Inflammatory macrophage treated with lipopolysaccharide for 4 hours (primary cell): ENCODE measurements around the gene MACROH2A2.
A peak's percentile ranks its signal among the peaks of the same experiment; 100 is the strongest.
"Not testable (repeated sequence)": the region's sequence is repeated elsewhere in the genome, so short reads cannot be mapped to it uniquely, and the experiment has no call there.

Experiments
- DNase-seq: peaks from one replicate; pipeline ENCODE4 v3.0.0-alpha.2; 2020

Gene MACROH2A2

GRCh38 chr10:70106958-70107791 is 54.5 kb downstream of the MACROH2A2 start:
- DNase-seq = no peak

GRCh38 chr10:70109064-70109729 is 56.6 kb downstream of the MACROH2A2 start:
- no peak for DNase-seq

- DNase-seq = no peak
These were observed 58.9 kb downstream of the MACROH2A2 start for GRCh38 chr10:70111496-70111895.

- peak; percentile 77 for DNase-seq
These were observed 59.4 kb downstream of the MACROH2A2 start for GRCh38 chr10:70112071-70112470.

- no peak for DNase-seq
These were observed 62.3 kb downstream of the MACROH2A2 start for GRCh38 chr10:70114902-70115301.

- DNase-seq = peak; percentile 28
These were observed 63.5 kb downstream of the MACROH2A2 start for GRCh38 chr10:70115948-70116682.

GRCh38 chr10:70117646-70118045 is 65.0 kb downstream of the MACROH2A2 start:
- DNase-seq = no peak

GRCh38 chr10:70118196-70118595 is 65.5 kb downstream of the MACROH2A2 start:
- DNase-seq = no peak

GRCh38 chr10:70119197-70119596 is 66.6 kb downstream of the MACROH2A2 start:
- DNase-seq = no peak

GRCh38 chr10:70119623-70120022 is 67.0 kb downstream of the MACROH2A2 start:
- DNase-seq = no peak

GRCh38 chr10:70120417-70120816 is 67.8 kb downstream of the MACROH2A2 start:
- no peak for DNase-seq

- DNase-seq = no peak
These were observed 68.8 kb downstream of the MACROH2A2 start for GRCh38 chr10:70121281-70121949.

GRCh38 chr10:70122742-70123141 is 70.1 kb downstream of the MACROH2A2 start:
- DNase-seq = no peak

GRCh38 chr10:70123166-70123565 is 70.5 kb downstream of the MACROH2A2 start:
- not testable (repeated sequence) for DNase-seq

- DNase-seq = no peak
These were observed 71.2 kb downstream of the MACROH2A2 start for GRCh38 chr10:70123817-70124216.

GRCh38 chr10:70124415-70124814 is 71.8 kb downstream of the MACROH2A2 start:
- DNase-seq = no peak

GRCh38 chr10:70124918-70125317 is 72.3 kb downstream of the MACROH2A2 start:
- DNase-seq = peak; percentile 13

- DNase-seq = no peak
These were observed 73.4 kb downstream of the MACROH2A2 start for GRCh38 chr10:70125918-70126552.

GRCh38 chr10:70126700-70127395 is 74.2 kb downstream of the MACROH2A2 start:
- DNase-seq = no peak

GRCh38 chr10:70130878-70131559 is 78.4 kb downstream of the MACROH2A2 start:
- DNase-seq = peak; percentile 83

- no peak for DNase-seq
These were observed 78.9 kb downstream of the MACROH2A2 start for GRCh38 chr10:70131560-70131937.
